ENCODE results near the gene SPC25.

GRCh38 chr2:168851674-168852320 is 38.4 kb downstream of the SPC25 start:
- TF ChIP-seq EZH2 (IDR thresholded peaks at IDR 0.05) (no peak), CTCF (IDR thresholded peaks at IDR 0.05) (no peak)
